Epithelial cell of proximal tubule (primary cell): ENCODE data around the gene FUNDC2. TPM values are rescaled to one million over a fixed set of nuclear protein-coding genes. Genes with fewer than 3 reads are reported as not detected.
"Not testable (repeated sequence)": the region's sequence is repeated elsewhere in the genome, so short reads cannot be mapped to it uniquely, and the experiment has no call there.

Experiments used
- DNase-seq: peaks from one replicate; pipeline ENCODE4 v3.0.0-alpha.2; 2011; ENCODE audit warnings: low read depth
- H3K4me3 ChIP-seq: 2 replicates; pipeline ENCODE4 v1.5.1; 2011; ENCODE audit warnings: low read depth, mild to moderate bottlenecking, low read length
- total RNA-seq: library from RNA; depleted of rRNA; stranded (reverse); fragments of >200 nt; gene quantifications from 2 replicates; pipeline ENCODE4 v1.2.3, GENCODE V29; 2015
- TF ChIP-seq, protein P1 (sequence below): conservative IDR thresholded peaks from 2 replicates; pipeline ENCODE4 v1.5.1; 2012; ENCODE audit warnings: low read depth, mild to moderate bottlenecking, low read length

Gene FUNDC2
- total RNA-seq, 1 donor from 2014 or later, result 68.8 TPM

DNA sequence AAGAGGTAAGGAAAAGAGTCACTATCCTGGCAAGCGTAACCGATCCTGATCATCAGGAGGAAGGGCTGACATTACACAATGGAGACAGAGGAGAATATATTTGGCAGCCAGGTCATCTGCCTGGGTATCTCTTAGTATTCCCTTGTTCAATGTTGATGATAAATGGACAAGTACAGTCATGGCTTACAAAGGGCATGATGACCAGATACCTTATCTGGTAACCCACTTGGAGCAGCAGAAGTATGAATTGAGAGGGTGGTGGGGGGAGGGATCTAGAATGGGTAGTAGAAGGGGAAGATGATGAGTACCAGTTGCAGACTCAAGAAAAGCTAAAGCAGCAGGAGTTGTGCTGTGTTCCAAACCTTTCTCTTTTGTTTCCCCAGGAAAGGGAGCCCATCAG is 21.5 kb upstream of the FUNDC2 start:
- TF ChIP-seq, protein P1, sequence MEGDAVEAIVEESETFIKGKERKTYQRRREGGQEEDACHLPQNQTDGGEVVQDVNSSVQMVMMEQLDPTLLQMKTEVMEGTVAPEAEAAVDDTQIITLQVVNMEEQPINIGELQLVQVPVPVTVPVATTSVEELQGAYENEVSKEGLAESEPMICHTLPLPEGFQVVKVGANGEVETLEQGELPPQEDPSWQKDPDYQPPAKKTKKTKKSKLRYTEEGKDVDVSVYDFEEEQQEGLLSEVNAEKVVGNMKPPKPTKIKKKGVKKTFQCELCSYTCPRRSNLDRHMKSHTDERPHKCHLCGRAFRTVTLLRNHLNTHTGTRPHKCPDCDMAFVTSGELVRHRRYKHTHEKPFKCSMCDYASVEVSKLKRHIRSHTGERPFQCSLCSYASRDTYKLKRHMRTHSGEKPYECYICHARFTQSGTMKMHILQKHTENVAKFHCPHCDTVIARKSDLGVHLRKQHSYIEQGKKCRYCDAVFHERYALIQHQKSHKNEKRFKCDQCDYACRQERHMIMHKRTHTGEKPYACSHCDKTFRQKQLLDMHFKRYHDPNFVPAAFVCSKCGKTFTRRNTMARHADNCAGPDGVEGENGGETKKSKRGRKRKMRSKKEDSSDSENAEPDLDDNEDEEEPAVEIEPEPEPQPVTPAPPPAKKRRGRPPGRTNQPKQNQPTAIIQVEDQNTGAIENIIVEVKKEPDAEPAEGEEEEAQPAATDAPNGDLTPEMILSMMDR, result no peak
- no peak overlapping the region for H3K4me3 ChIP-seq
- DNase-seq, result no peak

DNA sequence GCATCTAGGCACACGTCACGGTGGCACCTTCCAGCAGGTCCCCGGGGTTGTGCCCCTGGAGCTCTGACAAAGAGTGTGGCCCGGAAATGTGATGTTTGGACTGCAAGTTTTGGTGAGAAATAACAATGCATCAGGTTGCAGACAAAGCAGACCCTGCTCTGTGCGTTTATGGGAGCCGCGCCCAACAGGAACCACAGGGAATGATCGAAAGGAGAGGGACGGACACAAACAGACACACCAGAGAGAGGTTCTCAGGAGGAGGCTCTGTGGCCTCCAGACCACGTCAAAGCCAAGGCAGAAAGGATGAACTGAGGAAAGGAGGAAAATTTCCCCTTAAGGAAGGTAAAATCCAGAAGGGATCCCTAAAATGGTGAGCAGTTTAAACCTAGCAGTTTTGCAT is 20.3 kb upstream of the FUNDC2 start:
- DNase-seq, H3K4me3 ChIP-seq: not testable (repeated sequence)

DNA sequence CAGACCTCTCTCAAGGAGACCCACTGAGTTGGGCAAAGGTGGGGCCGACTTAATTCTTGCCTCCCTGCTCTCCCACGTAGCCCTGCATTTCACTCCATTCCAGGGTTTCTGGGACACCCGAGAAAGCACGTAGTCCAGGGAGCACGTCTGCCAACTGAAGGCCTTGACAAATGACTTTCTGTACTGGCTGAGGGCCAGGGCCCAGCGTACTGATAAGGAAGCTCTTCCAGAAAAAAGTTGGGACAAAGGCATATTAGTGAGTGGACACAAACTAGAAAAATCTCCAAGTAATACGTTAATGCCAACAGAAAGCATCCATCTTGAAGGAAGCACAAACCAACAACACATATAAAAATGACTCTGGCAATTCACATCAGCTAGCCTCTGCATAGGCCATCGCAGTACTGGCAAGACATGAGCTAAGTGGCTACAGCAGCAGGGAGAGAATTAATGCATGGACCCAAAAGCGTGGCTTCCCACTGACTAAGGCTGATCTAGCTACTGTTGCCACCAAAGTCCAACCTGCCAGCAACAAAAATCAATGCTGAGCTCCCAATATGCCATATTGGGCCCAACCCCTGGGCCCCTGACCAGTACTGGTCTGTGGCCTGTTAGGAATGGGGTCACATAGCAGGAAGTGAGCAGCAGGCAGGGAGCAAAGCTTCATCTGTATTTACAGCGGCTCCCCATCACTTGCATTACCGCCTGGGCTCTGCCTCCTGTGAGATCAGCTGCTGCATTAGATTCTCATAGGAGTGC is 19.6 kb upstream of the FUNDC2 start:
- H3K4me3 ChIP-seq, DNase-seq: not testable (repeated sequence)

DNA sequence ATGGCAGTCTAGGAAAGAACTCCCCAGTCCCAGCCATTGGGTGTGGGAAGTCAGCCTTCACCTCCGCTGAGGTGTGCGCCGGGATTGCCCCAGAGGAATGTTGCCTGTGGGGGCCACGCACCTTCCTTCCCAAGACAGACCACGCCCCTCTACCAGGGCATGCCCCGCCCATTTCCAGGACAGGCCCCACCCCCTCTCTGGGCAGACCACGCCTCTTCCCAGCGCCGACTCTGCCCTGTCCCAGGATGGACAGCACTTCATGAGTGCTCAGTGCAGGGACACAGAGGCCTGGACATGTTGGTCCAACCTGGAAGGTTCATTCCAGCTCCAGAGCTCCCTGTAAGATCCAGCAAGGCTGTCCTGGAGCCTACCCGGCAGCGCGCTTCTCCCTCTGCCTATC is 18.1 kb upstream of the FUNDC2 start:
- H3K4me3 ChIP-seq, DNase-seq: not testable (repeated sequence)

DNA sequence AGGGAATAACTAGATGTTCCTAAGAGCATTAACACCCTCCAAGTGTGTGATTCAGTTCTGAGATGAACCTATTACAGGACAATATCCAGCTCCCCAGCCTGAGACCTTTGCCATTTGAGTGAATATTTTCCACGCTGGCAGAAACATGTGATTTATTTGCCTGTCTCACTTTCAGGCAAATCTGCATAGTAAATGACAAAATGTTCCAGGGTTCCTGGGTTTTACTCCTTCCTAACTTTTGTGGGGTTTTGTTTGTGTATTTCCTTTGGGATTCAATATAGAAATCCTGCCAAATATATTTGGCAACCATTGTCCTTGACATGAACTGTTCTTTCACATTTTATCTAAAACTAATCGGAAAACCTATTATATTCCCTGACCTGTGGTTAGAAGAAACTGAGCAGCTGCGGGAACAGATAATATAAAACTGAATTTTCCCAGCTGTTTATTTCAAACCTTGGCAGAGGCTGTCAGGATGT is 16.6 kb upstream of the FUNDC2 start:
- no peak overlapping the region for H3K4me3 ChIP-seq
- DNase-seq, result no peak
- TF ChIP-seq, protein P1, result no peak

DNA sequence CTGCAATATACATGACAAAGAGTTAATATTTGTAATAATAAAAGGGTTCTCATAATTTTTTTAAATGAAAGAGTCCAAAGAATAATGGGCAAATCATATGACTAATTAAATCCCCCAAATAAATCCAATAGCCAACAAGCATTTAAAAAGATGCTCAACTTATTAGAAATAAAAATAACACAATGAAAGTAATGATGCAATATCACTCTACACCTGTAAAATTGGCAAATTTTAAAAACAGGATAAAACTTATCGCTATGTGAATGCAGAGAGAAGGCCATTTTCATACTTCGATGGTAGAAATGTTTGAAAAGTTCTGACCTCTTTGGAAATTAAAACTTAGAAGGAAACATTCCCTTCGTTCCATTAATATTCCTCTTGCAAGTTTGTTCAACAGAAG is 6.1 kb upstream of the FUNDC2 start:
- TF ChIP-seq, protein P1, result no peak
- no peak for DNase-seq
- H3K4me3 ChIP-seq, result no peak overlapping the region

GRCh38 chrX:155022585-155022984 is 4.1 kb upstream of the FUNDC2 start, which contains the start of gene F8:
Gene F8 (minus strand): TSS chrX:155022723. CDS start chrX:155022552, 171 bp downstream.
- H3K4me3 ChIP-seq, result no peak within 1 kb of the TSS
- TF ChIP-seq, protein P1, result no peak
- DNase-seq, result no peak

DNA sequence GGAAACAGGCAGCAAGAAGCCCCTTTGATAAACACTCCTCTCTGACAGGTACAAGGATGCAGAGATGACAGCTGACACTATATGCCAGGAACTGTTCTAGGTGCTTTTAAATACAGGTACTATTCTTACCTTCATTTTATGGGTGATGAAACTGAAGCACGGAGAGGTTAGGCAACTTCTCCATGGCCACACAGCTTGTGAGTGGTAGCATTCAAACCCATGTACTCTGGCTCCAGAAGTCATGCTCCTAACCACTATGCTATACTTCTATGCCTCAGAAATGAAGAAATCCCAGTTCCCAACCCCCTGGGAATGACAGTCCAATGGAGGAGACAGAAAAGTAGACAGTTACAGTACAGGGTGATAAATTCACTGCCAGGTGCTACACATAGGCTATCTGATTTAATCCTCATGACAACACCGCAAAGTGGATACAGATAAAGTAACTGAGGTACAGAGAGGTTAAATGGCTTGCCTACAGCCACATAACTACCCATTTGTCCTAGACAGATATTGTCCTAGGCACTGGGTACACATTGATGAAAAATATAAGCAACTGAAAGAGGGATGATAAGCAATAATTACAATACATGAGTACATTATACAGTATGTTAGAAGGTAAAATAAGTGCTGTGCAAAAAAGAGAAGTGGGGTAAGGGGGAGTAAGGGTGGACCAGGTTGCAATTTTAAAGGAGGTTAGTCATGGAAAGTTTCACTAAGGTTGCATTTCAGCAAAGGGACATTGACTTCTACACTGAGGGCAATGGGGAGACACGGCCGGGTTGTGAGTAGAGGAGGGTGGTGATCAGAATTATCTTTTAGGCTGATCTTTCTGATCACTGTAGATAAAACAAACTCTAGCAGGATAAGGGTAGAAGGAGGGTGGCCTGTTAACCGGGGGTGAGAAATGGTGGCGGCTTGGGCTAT is 2.5 kb upstream of the FUNDC2 start:
- TF ChIP-seq, protein P1, result no peak
- no peak overlapping the region for H3K4me3 ChIP-seq
- no peak for DNase-seq
